Osteocyte (in vitro differentiated cells): Measurements from ENCODE around the gene RAP1GAP. TPM values are rescaled to one million over a fixed set of nuclear protein-coding genes. Genes with fewer than 3 reads are reported as not detected.

Experiments used
- DNase-seq: peaks from one replicate; pipeline ENCODE4 v3.0.0; 2021; ENCODE audit warnings: mixed read lengths; ENCODE audit not compliant: unreplicated experiment; ENCODE audit errors: extremely low spot score
- H3K27ac Mint-ChIP-seq: one replicate; pipeline ENCODE4 v1.8.0; 2021; ENCODE audit warnings: mild to moderate bottlenecking, mixed read lengths; ENCODE audit not compliant: unreplicated experiment
- H3K27me3 Mint-ChIP-seq: one replicate; pipeline ENCODE4 v1.8.0; 2021; ENCODE audit warnings: mixed read lengths; ENCODE audit not compliant: unreplicated experiment
- H3K36me3 Mint-ChIP-seq: one replicate; pipeline ENCODE4 v1.8.0; 2021; ENCODE audit warnings: mixed read lengths; ENCODE audit not compliant: unreplicated experiment
- H3K4me1 Mint-ChIP-seq: one replicate; pipeline ENCODE4 v1.8.0; 2021; ENCODE audit warnings: mixed read lengths; ENCODE audit not compliant: unreplicated experiment
- H3K4me3 Mint-ChIP-seq: one replicate; pipeline ENCODE4 v1.8.0; 2021; ENCODE audit warnings: mild to moderate bottlenecking, moderate library complexity, mixed read lengths; ENCODE audit not compliant: unreplicated experiment
- H3K9me3 Mint-ChIP-seq: one replicate; pipeline ENCODE4 v1.8.0; 2021; ENCODE audit warnings: mixed read lengths; ENCODE audit not compliant: unreplicated experiment
- total RNA-seq: library from RNA; stranded (reverse); gene quantifications from 2 replicates; pipeline ENCODE4 v1.2.1, GENCODE V29; 2021
- TF ChIP-seq, protein P1 (sequence below): fragments of 200-600 bp; sonication (generic); IDR thresholded peaks from 2 replicates; pipeline ENCODE4 v1.5.0; 2021; ENCODE audit warnings: antibody characterized with exemption, mild to moderate bottlenecking, moderate library complexity

The RAP1GAP gene
- total RNA-seq, 1 donor from 2014 or later = 3.5 TPM

- H3K4me3 Mint-ChIP-seq = no peak overlapping the region
- no peaks in the 10 kb centered on the region for H3K36me3 Mint-ChIP-seq
- no peak for DNase-seq
- TF ChIP-seq, protein P1, sequence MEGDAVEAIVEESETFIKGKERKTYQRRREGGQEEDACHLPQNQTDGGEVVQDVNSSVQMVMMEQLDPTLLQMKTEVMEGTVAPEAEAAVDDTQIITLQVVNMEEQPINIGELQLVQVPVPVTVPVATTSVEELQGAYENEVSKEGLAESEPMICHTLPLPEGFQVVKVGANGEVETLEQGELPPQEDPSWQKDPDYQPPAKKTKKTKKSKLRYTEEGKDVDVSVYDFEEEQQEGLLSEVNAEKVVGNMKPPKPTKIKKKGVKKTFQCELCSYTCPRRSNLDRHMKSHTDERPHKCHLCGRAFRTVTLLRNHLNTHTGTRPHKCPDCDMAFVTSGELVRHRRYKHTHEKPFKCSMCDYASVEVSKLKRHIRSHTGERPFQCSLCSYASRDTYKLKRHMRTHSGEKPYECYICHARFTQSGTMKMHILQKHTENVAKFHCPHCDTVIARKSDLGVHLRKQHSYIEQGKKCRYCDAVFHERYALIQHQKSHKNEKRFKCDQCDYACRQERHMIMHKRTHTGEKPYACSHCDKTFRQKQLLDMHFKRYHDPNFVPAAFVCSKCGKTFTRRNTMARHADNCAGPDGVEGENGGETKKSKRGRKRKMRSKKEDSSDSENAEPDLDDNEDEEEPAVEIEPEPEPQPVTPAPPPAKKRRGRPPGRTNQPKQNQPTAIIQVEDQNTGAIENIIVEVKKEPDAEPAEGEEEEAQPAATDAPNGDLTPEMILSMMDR = no peak
- H3K4me1 Mint-ChIP-seq = peaks cover 2% of the 10 kb centered on the region
- H3K9me3 Mint-ChIP-seq = no peaks in the 10 kb centered on the region
- H3K27me3 Mint-ChIP-seq = peaks cover 10% of the 10 kb centered on the region
- no peak overlapping the region for H3K27ac Mint-ChIP-seq
Observed at GRCh38 chr1:21636029-21636428, 33.1 kb downstream of the RAP1GAP start.

GRCh38 chr1:21634806-21635535 is 34.2 kb downstream of the RAP1GAP start:
- Mint-ChIP-seq H3K27ac (no peak overlapping the region), H3K27me3 (peaks cover 20% of the 10 kb centered on the region), H3K4me1 (peaks cover 2% of the 10 kb centered on the region), H3K36me3 (no peaks in the 10 kb centered on the region), H3K9me3 (no peaks in the 10 kb centered on the region), H3K4me3 (no peak overlapping the region)
- no peak for DNase-seq
- TF ChIP-seq, protein P1 = no peak

DNA sequence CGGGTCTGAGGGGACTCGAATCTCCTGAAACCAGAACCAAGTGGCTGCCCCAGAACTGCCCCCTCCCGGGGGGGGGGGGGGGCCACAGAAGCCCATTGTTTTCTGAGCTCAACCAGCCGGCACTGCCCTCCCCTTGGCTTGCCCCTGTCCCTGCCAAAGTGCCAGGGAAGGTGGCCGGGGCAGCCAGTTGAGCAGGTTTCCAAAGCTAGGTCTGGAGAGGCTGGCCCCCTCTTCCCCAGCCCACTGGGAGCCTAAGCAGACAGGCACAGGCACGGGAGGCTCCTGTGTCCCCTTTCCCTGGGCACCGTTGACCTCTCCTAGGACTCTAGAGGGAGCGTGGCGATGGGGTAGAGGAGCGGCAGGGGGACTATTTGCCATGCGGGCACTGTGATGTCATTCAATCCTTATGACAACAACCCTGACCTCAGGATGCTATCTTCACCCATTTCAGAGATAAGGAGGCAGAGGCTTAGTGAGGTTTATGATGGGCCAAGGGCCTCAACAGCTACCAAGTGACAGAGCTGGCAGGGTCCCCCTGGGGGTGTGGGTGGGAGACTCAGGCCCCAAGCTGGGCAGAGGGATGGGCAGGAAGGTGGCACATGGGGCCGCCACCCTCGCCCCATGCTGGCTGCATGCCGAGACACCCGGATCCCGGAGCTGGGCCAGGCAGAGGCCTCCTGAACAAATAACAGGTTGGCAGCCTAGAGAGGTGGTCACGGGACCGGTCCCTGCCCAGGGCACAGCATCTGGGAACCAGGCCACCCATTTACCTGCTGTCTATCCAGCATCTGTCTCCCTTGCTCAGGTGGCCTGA is 35.0 kb downstream of the RAP1GAP start:
- DNase-seq = no peak
- no peaks in the 10 kb centered on the region for H3K36me3 Mint-ChIP-seq
- no peaks in the 10 kb centered on the region for H3K9me3 Mint-ChIP-seq
- H3K4me1 Mint-ChIP-seq = peaks cover 2% of the 10 kb centered on the region
- peaks cover 28% of the 10 kb centered on the region for H3K27me3 Mint-ChIP-seq
- TF ChIP-seq, protein P1 = no peak
- no peak overlapping the region for H3K4me3 Mint-ChIP-seq
- no peak overlapping the region for H3K27ac Mint-ChIP-seq

GRCh38 chr1:21633141-21633755 is 35.9 kb downstream of the RAP1GAP start:
- Mint-ChIP-seq H3K27me3 (peaks cover 24% of the 10 kb centered on the region), H3K4me3 (no peak overlapping the region), H3K27ac (no peak overlapping the region), H3K4me1 (peaks cover 2% of the 10 kb centered on the region), H3K36me3 (no peaks in the 10 kb centered on the region), H3K9me3 (no peaks in the 10 kb centered on the region)
- no peak for DNase-seq
- TF ChIP-seq, protein P1 = no peak
